ENCODE results near the gene PGAM5.
A peak's percentile ranks its signal among the peaks of the same experiment; 100 is the strongest.
"Not testable (repeated sequence)": the region's sequence is repeated elsewhere in the genome, so short reads cannot be mapped to it uniquely, and the experiment has no call there.

PGAM5 gene

GRCh38 chr12:132673288-132674179 is 37.1 kb upstream of the PGAM5 start:
- ATAC-seq (replicated peaks) (no peak), DNase-seq (no peak)
- Mint-ChIP-seq H3K36me3 (ENCODE audit: insufficient read depth) (peaks cover 33% of the 10 kb centered on the region), H3K4me3 (no peak overlapping the region), H3K9me3 (no peaks in the 10 kb centered on the region), H3K4me1 (ENCODE audit: low read depth in 2 of 2) (peaks cover 0 to 5% of the 10 kb centered on the region in 2 donors), H3K27me3 (no peaks in the 10 kb centered on the region), H3K27ac (peak overlapping the region in 1 of 2 donors; percentile 62)

DNA sequence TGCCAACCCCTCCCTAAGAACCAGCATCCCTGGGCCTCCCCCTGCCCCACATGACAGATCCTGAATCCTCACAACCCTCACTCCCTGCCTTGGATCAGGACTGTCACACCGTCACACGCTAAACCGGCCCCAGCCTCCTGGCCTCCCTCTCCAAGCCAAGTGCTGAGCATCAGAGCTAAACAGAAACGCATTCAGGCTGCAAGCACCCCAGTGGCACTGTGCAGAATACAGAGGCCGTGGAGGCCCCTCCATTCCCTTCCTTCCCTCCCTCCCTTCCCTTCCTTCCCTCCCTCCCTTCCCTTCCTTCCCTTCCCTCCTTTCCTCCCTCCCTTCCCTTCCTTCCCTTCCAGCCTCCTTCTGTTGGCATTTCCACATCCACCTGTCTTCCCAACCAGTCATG is 36.1 kb upstream of the PGAM5 start:
- Mint-ChIP-seq H3K36me3 (ENCODE audit: insufficient read depth) (peaks cover 23% of the 10 kb centered on the region), H3K27me3 (no peaks in the 10 kb centered on the region), H3K4me3 (no peak overlapping the region), H3K27ac (peak overlapping the region in 1 of 2 donors; percentile 71), H3K4me1 (ENCODE audit: low read depth in 2 of 2) (peaks cover 0 to 5% of the 10 kb centered on the region in 2 donors), H3K9me3 (no peaks in the 10 kb centered on the region)
- no peak for DNase-seq
- no peak for ATAC-seq (replicated peaks)

GRCh38 chr12:132675757-132676432 is 34.7 kb upstream of the PGAM5 start:
- Mint-ChIP-seq H3K27me3 (no peaks in the 10 kb centered on the region), H3K4me3 (no peak overlapping the region), H3K4me1 (ENCODE audit: low read depth in 2 of 2) (peaks cover 0 to 10% of the 10 kb centered on the region in 2 donors), H3K9me3 (no peaks in the 10 kb centered on the region), H3K27ac (no peak overlapping the region), H3K36me3 (ENCODE audit: insufficient read depth) (peaks cover 13% of the 10 kb centered on the region)
- DNase-seq (no peak), ATAC-seq (replicated peaks) (no peak)

DNA sequence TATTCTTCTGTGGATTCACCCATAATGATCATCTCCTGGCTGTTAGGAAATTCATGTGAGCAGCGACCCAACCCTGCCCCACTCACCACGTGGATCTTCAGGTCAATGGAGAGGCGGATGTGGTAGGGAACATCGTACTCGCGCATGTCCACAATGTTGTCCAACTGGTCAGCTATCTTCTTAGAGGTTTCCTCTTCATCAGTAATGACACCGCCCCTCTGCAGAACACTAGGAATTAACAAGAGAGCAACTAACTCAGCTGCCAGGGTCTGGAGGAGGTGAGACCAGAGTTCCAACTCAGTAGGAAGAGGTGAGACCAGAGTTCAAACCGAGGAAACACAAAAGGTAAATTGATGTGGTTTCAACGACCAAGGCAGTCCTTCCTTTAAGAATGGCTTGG is 33.1 kb upstream of the PGAM5 start:
- Mint-ChIP-seq H3K4me1 (ENCODE audit: low read depth in 2 of 2) (peaks cover 0 to 10% of the 10 kb centered on the region in 2 donors), H3K27me3 (no peaks in the 10 kb centered on the region), H3K9me3 (no peaks in the 10 kb centered on the region), H3K4me3 (no peak overlapping the region), H3K36me3 (ENCODE audit: insufficient read depth) (peaks cover 14% of the 10 kb centered on the region), H3K27ac (no peak overlapping the region)
- DNase-seq (no peak), ATAC-seq (replicated peaks) (no peak)

GRCh38 chr12:132685400-132685799 is 25.2 kb upstream of the PGAM5 start:
- DNase-seq (no peak), ATAC-seq (replicated peaks) (no peak)
- H3K4me3 Mint-ChIP-seq = peak overlapping the region; percentile 37 to 85
- H3K27ac Mint-ChIP-seq = peak overlapping the region in 1 of 2 donors; percentile 76
- H3K9me3 Mint-ChIP-seq = no peaks in the 10 kb centered on the region
- H3K4me1 Mint-ChIP-seq (ENCODE audit: low read depth in 2 of 2) = peaks cover 15 to 16% of the 10 kb centered on the region in 2 donors
- H3K36me3 Mint-ChIP-seq (ENCODE audit: insufficient read depth) = peaks cover 18% of the 10 kb centered on the region
- no peaks in the 10 kb centered on the region for H3K27me3 Mint-ChIP-seq

GRCh38 chr12:132686825-132687210 is 23.8 kb upstream of the PGAM5 start:
- H3K36me3 Mint-ChIP-seq (ENCODE audit: insufficient read depth) = peaks cover 18% of the 10 kb centered on the region
- DNase-seq = no peak
- H3K27me3 Mint-ChIP-seq = no peaks in the 10 kb centered on the region
- ATAC-seq (replicated peaks) = peak; percentile 46
- H3K4me3 Mint-ChIP-seq = peak overlapping the region; percentile 79 to 85
- no peaks in the 10 kb centered on the region for H3K9me3 Mint-ChIP-seq
- H3K4me1 Mint-ChIP-seq (ENCODE audit: low read depth in 2 of 2) = peaks cover 10 to 16% of the 10 kb centered on the region in 2 donors
- H3K27ac Mint-ChIP-seq = peak overlapping the region; percentile 41 to 76

DNA sequence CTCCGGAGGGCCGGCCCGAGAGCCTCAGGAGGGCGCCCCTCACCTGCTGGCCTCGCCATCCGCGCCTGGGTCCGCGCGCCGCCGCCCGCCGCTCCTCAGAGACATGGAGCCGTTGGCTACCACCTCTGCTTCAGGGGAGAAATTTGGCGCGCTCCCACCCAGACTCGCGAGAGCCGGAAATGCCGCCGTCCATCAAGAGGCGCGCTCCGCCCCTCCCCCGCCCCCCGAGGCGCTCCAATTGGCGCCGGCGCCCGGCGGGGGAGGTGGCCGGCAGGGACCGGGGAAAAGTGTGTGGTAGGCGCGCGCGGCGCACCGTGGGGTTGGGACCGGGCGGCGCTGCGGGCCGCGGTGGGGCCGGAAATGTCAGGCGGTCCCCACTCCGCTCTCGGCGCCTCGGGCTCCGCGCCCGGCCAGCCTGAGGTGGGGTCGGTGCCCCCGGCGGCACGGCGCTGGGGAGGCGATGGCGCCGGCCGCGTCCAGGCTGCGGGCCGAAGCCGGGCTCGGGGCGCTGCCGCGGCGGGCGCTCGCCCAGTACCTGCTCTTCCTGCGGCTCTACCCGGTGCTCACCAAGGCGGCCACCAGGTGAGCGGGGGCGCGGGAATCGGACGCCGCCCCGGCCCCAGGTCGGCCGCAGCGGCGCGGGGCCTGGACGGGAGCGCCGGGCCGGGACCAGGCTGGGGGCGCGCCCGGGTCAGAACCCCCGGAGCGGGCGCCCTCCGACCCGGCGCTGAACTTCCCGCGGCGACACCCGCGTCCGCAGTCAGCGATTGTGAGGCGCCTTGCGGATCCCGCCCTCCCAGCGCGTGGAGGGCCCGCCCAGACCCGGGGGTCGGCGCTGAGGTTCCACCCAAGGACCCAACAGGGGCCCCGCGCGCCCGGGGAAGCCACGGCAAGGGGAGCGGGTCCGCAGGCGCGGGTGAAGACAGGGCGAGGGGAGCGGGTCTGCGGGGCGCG is 23.2 kb upstream of the PGAM5 start, which contains the start of the genes POLE and PXMP2:
Gene POLE, minus strand, starts transcription at position 132 of the 954 bp plus-strand sequence. Its CDS starts 27 bp downstream, at position 105.
Gene PXMP2, plus strand, starts transcription at position 377 of the 954 bp plus-strand sequence. Its CDS starts 84 bp downstream, at position 461.
- Mint-ChIP-seq H3K27ac (peak within 1 kb of the TSS; percentile 41 to 76), H3K4me3 (peak within 1 kb of the TSS; percentile 79 to 85)

DNA sequence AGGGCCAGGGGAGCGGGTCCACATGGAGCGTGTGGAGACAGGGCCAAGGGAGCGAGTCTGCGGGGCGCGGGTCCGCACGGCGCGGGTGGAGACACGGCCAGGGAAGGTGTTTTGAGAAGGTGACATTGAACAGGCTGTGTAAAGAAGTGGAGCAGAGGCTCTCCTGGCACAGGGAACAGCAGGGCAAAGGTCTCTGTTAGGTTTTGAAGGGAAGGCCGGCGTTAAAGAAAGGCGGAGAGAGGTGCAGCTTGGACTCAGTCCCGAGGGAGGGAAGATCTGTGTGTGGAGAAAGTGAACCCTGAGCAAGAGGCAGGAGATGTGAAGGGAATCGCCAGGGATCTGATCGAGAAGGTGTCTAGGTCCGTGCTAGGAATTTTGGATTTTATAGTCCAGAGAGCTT is 21.4 kb upstream of the PGAM5 start:
- Mint-ChIP-seq H3K4me1 (ENCODE audit: low read depth in 2 of 2) (peaks cover 10 to 16% of the 10 kb centered on the region in 2 donors), H3K27ac (peak overlapping the region in 1 of 2 donors; percentile 91)

More for the DNA sequence above, 23.2 kb upstream of the PGAM5 start, which contains the start of the genes POLE and PXMP2:
- DNase-seq (peak; percentile 90), ATAC-seq (replicated peaks) (peak; percentile 91)
- H3K36me3 Mint-ChIP-seq (ENCODE audit: insufficient read depth) = peaks cover 16% of the 10 kb centered on the region
- H3K27me3 Mint-ChIP-seq = no peaks in the 10 kb centered on the region
- H3K4me1 Mint-ChIP-seq (ENCODE audit: low read depth in 2 of 2) = peaks cover 10 to 16% of the 10 kb centered on the region in 2 donors
- H3K9me3 Mint-ChIP-seq = no peaks in the 10 kb centered on the region

DNA sequence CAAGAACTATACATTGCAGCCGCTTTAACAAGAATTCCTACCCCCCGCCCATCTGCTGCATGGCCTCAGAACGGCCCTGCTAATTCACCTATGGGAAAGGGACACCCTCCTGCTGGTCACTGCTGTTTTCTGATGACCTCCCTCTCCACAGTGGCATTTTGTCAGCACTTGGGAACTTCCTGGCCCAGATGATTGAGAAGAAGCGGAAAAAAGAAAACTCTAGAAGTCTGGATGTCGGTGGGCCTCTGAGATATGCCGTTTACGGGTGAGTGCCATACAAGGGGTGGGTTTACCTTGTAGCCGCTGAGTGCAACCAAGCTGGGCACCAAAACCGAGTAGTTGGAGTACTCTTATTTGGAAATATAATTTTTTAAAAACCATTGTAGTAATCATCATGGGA is 20.5 kb upstream of the PGAM5 start:
- H3K27ac Mint-ChIP-seq = no peak overlapping the region
- no peaks in the 10 kb centered on the region for H3K9me3 Mint-ChIP-seq
- peaks cover 16% of the 10 kb centered on the region for H3K36me3 Mint-ChIP-seq (ENCODE audit: insufficient read depth)
- peak overlapping the region in 1 of 2 donors; percentile 25 for H3K4me3 Mint-ChIP-seq
- no peak for ATAC-seq (replicated peaks)
- H3K4me1 Mint-ChIP-seq (ENCODE audit: low read depth in 2 of 2) = peaks cover 8 to 16% of the 10 kb centered on the region in 2 donors
- H3K27me3 Mint-ChIP-seq = no peaks in the 10 kb centered on the region
- DNase-seq = no peak

More for the DNA sequence above, 21.4 kb upstream of the PGAM5 start:
- Mint-ChIP-seq H3K9me3 (no peaks in the 10 kb centered on the region), H3K4me3 (peak overlapping the region; percentile 60 to 64), H3K36me3 (ENCODE audit: insufficient read depth) (peaks cover 16% of the 10 kb centered on the region), H3K27me3 (no peaks in the 10 kb centered on the region)
- DNase-seq (no peak), ATAC-seq (replicated peaks) (no peak)

DNA sequence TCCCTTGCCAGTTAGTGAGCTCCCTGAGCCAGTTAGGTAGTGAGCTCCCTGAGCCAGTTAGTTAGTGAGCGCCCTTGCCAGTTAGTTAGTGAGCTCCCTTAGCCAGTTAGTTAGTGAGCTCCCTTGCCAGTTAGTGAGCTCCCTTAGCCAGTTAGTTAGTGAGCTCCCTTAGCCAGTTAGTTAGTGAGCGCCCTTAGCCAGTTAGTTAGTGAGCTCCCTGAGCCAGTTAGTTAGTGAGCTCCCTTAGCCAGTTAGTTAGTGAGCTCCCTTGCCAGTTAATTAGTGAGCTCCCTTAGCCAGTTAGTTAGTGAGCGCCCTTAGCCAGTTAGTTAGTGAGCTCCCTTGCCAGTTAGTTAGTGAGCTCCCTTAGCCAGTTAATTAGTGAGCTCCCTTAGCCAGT is 18.6 kb upstream of the PGAM5 start:
- H3K27me3 Mint-ChIP-seq; H3K4me1 Mint-ChIP-seq (ENCODE audit: low read depth in 2 of 2); DNase-seq; ATAC-seq (replicated peaks); H3K4me3 Mint-ChIP-seq; H3K36me3 Mint-ChIP-seq (ENCODE audit: insufficient read depth); H3K9me3 Mint-ChIP-seq: not testable (repeated sequence)
- peak overlapping the region in 1 of 2 donors; percentile 41 for H3K27ac Mint-ChIP-seq

DNA sequence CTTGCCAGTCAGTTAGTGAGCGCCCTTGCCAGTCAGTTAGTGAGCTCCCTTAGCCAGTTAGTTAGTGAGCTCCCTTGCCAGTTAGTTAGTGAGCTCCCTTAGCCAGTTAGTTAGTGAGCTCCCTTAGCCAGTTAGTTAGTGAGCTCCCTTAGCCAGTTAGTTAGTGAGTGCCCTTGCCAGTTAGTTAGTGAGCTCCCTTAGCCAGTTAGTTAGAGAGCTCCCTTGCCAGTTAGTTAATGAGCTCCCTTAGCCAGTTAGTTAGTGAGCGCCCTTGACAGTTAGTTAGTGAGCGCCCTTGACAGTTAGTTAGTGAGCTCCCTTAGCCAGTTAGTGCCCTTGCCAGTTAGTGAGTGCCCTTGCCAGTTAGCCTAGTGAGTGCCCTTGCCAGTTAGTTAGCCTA is 15.8 kb upstream of the PGAM5 start:
- not testable (repeated sequence) for ATAC-seq (replicated peaks); H3K36me3 Mint-ChIP-seq (ENCODE audit: insufficient read depth); H3K27ac Mint-ChIP-seq; H3K4me3 Mint-ChIP-seq; H3K27me3 Mint-ChIP-seq; DNase-seq; H3K4me1 Mint-ChIP-seq (ENCODE audit: low read depth in 2 of 2); H3K9me3 Mint-ChIP-seq

DNA sequence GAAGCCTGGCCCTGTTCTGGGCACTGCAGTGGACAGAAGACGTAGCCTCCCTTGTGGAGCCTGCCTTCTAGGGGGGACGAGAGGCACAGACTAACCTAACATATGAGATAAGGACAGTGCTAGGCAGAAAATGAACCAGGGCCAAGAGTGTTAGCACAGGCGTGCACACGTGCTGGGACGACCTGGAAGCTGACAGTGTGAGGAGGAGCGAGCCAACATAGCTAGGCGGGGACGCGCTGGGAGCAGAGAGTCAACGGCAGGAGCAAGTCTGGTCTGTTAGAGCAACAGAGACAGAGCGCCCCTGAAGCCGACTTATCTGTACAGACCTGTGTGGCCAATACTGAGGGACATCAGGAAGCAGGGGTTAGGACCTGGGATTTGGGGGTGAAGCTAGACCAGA is 15.2 kb upstream of the PGAM5 start:
- Mint-ChIP-seq H3K9me3 (no peaks in the 10 kb centered on the region), H3K4me3 (no peak overlapping the region), H3K36me3 (ENCODE audit: insufficient read depth) (peaks cover 4% of the 10 kb centered on the region), H3K27ac (no peak overlapping the region), H3K4me1 (ENCODE audit: low read depth in 2 of 2) (no peaks in the 10 kb centered on the region), H3K27me3 (no peaks in the 10 kb centered on the region)
- no peak for ATAC-seq (replicated peaks)
- DNase-seq = no peak

- no peaks in the 10 kb centered on the region for H3K9me3 Mint-ChIP-seq
- no peak overlapping the region for H3K4me3 Mint-ChIP-seq
- DNase-seq (no peak), ATAC-seq (replicated peaks) (no peak)
- no peaks in the 10 kb centered on the region for H3K4me1 Mint-ChIP-seq (ENCODE audit: low read depth in 2 of 2)
- no peaks in the 10 kb centered on the region for H3K27me3 Mint-ChIP-seq
- H3K27ac Mint-ChIP-seq = no peak overlapping the region
- H3K36me3 Mint-ChIP-seq (ENCODE audit: insufficient read depth) = peaks cover 4% of the 10 kb centered on the region
Measured at GRCh38 chr12:132698341-132698740, 12.3 kb upstream of the PGAM5 start.

All from effector memory CD8-positive, alpha-beta T cell (primary cell).